ENCODE results near the gene CSNK1A1.

Gene CSNK1A1

DNA sequence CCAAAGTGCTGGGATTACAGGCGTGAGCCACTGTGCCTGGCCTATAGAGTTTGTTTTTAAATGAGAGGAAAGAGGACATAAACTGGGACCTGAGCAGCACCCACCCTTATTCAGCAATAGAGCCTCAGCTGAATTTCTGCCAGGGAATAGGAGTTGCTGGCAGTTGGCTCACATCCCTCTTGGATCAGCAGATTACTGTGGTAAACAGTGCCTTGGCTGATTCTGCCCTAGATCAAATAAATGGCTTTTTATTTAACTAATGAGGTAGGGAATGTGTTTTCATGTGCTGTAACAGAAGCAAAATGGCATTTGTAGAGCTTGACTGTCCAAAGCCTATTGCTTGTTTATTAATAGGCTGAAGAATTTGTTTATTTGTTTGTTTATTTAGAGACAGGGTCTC lies 32.2 kb upstream of the CSNK1A1 start:
- H3K4me3 ChIP-seq (replicated peaks; ENCODE audit: low read depth, low read length), result no peak overlapping the region
- no peak for DNase-seq (ENCODE audit: extremely low read depth, low read depth)
- TF ChIP-seq, protein P1, sequence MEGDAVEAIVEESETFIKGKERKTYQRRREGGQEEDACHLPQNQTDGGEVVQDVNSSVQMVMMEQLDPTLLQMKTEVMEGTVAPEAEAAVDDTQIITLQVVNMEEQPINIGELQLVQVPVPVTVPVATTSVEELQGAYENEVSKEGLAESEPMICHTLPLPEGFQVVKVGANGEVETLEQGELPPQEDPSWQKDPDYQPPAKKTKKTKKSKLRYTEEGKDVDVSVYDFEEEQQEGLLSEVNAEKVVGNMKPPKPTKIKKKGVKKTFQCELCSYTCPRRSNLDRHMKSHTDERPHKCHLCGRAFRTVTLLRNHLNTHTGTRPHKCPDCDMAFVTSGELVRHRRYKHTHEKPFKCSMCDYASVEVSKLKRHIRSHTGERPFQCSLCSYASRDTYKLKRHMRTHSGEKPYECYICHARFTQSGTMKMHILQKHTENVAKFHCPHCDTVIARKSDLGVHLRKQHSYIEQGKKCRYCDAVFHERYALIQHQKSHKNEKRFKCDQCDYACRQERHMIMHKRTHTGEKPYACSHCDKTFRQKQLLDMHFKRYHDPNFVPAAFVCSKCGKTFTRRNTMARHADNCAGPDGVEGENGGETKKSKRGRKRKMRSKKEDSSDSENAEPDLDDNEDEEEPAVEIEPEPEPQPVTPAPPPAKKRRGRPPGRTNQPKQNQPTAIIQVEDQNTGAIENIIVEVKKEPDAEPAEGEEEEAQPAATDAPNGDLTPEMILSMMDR (IDR thresholded peaks at IDR 0.05; ENCODE audit: low read depth, low read length, missing control alignments), result no peak

DNA sequence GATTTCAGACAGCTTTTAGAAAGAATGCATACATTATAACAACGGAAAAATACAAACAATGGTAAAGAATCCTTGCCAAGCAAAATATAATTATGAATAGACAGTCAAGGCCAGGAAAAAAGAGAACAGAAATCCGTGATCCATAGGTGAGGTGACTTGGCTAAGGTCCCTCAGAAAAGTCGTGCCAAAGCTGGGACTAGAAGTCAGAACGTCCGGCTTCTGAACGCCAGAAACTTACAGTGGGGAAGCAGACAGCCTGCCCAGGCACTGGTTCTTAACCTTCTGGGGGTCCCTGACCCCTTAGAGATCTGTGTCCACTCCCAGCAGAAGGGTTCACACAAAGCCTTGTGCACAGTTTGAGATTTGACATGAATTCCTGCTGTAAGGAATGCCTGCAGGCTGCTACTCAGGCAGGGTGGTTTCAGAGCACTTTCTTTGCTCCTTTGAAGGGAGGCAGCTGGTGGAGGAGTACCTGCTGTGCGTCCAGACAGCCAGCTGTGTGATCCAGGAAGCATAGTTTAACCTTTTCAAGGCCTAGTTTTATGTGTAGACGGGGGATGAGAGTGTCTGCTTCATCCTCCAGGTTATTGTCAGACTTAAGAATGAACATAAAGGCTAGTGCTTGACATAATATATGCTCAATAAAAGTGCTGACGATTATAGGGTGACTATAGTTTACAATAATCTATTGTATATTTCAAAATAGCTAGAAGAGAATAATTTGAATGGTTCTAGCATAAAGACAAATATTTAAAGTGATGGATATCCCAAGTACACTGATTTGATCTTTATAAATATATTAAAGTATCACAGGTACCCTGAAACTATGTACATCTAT lies 30.9 kb upstream of the CSNK1A1 start:
- no peak overlapping the region for H3K4me3 ChIP-seq (replicated peaks; ENCODE audit: low read depth, low read length)
- no peak for DNase-seq (ENCODE audit: extremely low read depth, low read depth)
- TF ChIP-seq, protein P1 (IDR thresholded peaks at IDR 0.05; ENCODE audit: low read depth, low read length, missing control alignments), result no peak

DNA sequence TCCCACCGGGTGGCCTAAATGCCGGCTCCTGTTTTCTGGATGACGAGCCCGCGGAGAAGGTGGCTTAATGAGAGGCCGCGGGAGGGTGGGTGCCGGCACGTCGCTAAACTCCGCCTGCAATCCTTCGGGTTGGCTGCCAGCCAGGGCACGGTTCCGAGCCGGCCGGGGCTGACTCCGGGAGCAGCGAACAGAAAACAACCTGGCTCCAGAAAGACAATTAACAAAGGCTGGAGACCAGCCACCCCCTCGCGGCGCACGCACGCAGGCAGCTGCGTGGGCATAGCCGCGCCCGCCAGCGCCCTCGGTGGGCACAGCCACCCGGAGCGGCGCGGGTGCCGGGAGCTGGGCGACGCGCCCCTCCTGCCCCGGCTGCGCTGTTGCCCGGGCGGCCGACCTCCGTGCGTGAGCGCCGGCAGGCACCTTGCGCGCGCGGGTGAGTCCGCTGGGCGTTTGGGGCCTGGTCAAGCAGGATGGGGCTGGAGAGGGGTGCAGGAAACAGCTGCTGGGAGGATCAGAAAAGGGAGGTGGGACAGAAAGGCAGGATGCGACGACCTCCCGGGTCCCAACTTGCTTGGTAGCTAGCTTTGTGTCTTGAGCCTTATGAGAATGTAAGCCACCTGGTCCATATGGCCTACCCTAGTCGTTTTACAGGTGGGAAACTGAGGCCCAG lies 30.1 kb upstream of the CSNK1A1 start, which contains the start of gene ARHGEF37:
Gene ARHGEF37, plus strand, starts transcription at position 307 of the 670 bp plus-strand sequence. CDS start 16,272 bp downstream, outside the sequence.
- TF ChIP-seq, protein P1 (IDR thresholded peaks at IDR 0.05; ENCODE audit: low read depth, low read length, missing control alignments), result no peak
- DNase-seq (ENCODE audit: extremely low read depth, low read depth), result no peak
- peak within 1 kb of the TSS; percentile 40 for H3K4me3 ChIP-seq (replicated peaks; ENCODE audit: low read depth, low read length)

DNA sequence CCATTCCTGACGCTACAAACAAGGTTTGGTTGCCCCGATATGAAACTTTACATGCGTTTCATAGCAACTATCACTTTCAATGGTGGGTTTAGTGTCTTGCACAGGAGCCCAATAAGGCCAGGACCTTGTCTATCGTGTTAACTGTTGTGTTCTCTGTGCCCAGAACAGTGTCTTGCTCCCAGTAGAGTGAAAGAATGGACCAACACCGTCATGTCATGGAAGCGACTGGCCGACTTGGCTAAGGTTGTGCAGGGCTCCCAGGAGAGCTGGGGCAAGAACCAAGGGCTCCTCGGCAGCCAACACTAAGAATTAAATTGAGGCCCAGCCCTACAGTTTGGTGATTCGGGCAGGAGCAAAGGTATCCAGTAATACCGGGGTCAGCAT lies 29.6 kb upstream of the CSNK1A1 start:
- TF ChIP-seq, protein P1 (IDR thresholded peaks at IDR 0.05; ENCODE audit: low read depth, low read length, missing control alignments), result no peak
- H3K4me3 ChIP-seq (replicated peaks; ENCODE audit: low read depth, low read length), result peak overlapping the region; percentile 40
- no peak for DNase-seq (ENCODE audit: extremely low read depth, low read depth)

DNA sequence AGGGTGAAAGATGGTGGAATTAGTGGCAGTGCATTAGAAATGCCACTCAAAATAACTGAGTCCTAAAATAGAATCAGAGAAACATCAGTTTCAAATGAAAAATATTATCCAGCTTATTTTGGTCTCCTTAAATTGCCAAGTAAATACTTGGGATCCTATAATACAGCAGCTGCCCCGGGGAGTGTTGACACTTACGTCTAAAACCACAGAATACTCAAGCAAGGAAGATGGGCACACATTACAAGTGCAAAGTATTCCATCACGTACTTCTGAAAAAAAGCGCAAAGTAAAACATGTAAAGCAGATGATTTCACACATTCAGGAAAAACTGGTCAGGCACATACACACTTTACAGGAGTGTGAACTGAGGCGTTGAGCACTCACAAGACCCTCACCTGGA lies 27.7 kb upstream of the CSNK1A1 start:
- H3K4me3 ChIP-seq (replicated peaks; ENCODE audit: low read depth, low read length), result no peak overlapping the region
- TF ChIP-seq, protein P1 (IDR thresholded peaks at IDR 0.05; ENCODE audit: low read depth, low read length, missing control alignments), result no peak
- DNase-seq (ENCODE audit: extremely low read depth, low read depth), result no peak

DNA sequence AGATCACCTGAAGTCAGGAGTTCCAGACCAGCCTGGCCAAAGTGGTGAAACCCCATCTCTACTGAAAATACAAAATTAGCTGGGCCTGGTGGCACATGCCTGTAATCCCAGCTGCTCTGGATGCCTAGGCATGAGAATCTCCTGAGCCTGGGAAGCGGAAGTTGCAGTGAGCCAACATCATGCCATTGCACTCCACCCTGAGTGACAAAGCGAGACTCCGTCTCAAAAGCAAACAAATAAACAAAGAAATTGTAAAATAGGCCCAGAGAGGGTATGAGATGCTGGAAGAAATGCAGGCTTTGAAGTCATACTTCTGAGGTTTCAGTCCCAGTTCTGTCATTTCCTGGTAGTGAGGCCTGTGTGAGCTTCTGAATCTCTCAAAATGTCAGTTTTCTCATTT lies 24.8 kb upstream of the CSNK1A1 start:
- TF ChIP-seq, protein P1 (IDR thresholded peaks at IDR 0.05; ENCODE audit: low read depth, low read length, missing control alignments), result no peak
- no peak overlapping the region for H3K4me3 ChIP-seq (replicated peaks; ENCODE audit: low read depth, low read length)
- DNase-seq (ENCODE audit: extremely low read depth, low read depth), result no peak
